K562 (cell line): Measurements from ENCODE around the gene TRANK1. TPM values are rescaled to one million over a fixed set of nuclear protein-coding genes. Genes with fewer than 3 reads are reported as not detected.

Experiments used
- C11orf30 ChIP-seq: fragments of 450-650 bp; IDR thresholded peaks from 2 replicates; pipeline ENCODE4 v1.6.1; 2016; ENCODE audit warnings: low read depth, mild to moderate bottlenecking
- ELK1 ChIP-seq: sonication (generic); formaldehyde crosslinking; IDR thresholded peaks from 2 replicates; pipeline ENCODE4 v1.8.1; 2022; ENCODE audit warnings: missing genetic modification reagents
- GATAD2A ChIP-seq: fragments of 450-650 bp; IDR thresholded peaks from 2 replicates; pipeline ENCODE4 v1.6.1; 2017
- HEY1 ChIP-seq: fragments of 250-450 bp; sonication (Bioruptor Pico); IDR thresholded peaks from 2 replicates; pipeline ENCODE4 v1.5.0; 2020; ENCODE audit warnings: mild to moderate bottlenecking, moderate library complexity, borderline replicate concordance
- HMGN3 ChIP-seq: IDR thresholded peaks from 2 replicates; pipeline ENCODE4 v1.6.1; 2011; ENCODE audit warnings: borderline replicate concordance, low read depth, mild to moderate bottlenecking, mixed read lengths, low read length; ENCODE audit not compliant: insufficient read length; ENCODE audit errors: extremely low read depth
- KAT8 ChIP-seq: fragments of 450-650 bp; IDR thresholded peaks from 2 replicates; pipeline ENCODE4 v1.6.1; 2016; ENCODE audit warnings: low read depth, mild to moderate bottlenecking
- MTA1 ChIP-seq: fragments of 450-650 bp; IDR thresholded peaks from 2 replicates; pipeline ENCODE4 v1.6.1; 2017; ENCODE audit warnings: borderline replicate concordance
- MTF1 ChIP-seq: fragments of 250-450 bp; sonication (Bioruptor Pico); IDR thresholded peaks from 2 replicates; pipeline ENCODE4 v1.9.0; 2021; ENCODE audit warnings: moderate library complexity, mild to moderate bottlenecking, inconsistent platforms, borderline replicate concordance
- RBM15 ChIP-seq: fragments of 200-400 bp; formaldehyde crosslinking; IDR thresholded peaks from 2 replicates; pipeline ENCODE4 v1.6.1; 2018; ENCODE audit warnings: mild to moderate bottlenecking, low read length, moderate library complexity; ENCODE audit not compliant: insufficient read depth
- RBM17 ChIP-seq: fragments of 200-400 bp; formaldehyde crosslinking; IDR thresholded peaks from 2 replicates; pipeline ENCODE4 v1.6.1; 2017; ENCODE audit warnings: low read depth, mild to moderate bottlenecking, low read length, borderline replicate concordance
- SMARCA4 ChIP-seq: fragments of 450-650 bp; IDR thresholded peaks from 2 replicates; pipeline ENCODE4 v1.6.1; 2016
- SRSF7 ChIP-seq: fragments of 200-400 bp; formaldehyde crosslinking; optimal IDR thresholded peaks from 2 replicates; pipeline ENCODE3; 2017; ENCODE audit warnings: mild to moderate bottlenecking, low read depth, low read length
- TAF9B ChIP-seq: fragments of 450-650 bp; IDR thresholded peaks from 2 replicates; pipeline ENCODE4 v1.6.1; 2018; ENCODE audit warnings: mild to moderate bottlenecking; ENCODE audit not compliant: partially characterized antibody
- TEAD4 ChIP-seq, 2 experiments: sonication (generic) in 1 of 2; formaldehyde crosslinking in 1 of 2; IDR thresholded peaks; 2 replicates each; pipeline versions ENCODE4 v1.6.1 to v1.8.0; 2012 to 2022; ENCODE audit warnings: borderline replicate concordance in 1 of 2, inconsistent platforms in 1 of 2, low read length in 1 of 2, mild to moderate bottlenecking in 1 of 2, missing genetic modification reagents in 1 of 2
- USF1 ChIP-seq: sonication (generic); formaldehyde crosslinking; IDR thresholded peaks from 2 replicates; pipeline ENCODE4 v1.9.0; 2022; ENCODE audit warnings: mild to moderate bottlenecking, missing genetic modification reagents
- XRCC3 ChIP-seq: fragments of 450-650 bp; IDR thresholded peaks from 2 replicates; pipeline ENCODE4 v1.6.1; 2017; ENCODE audit warnings: mild to moderate bottlenecking, moderate library complexity
- ZNF23 ChIP-seq: fragments of 250-450 bp; sonication (Bioruptor Pico); IDR thresholded peaks from 2 replicates; pipeline ENCODE4 v1.4.0; 2020; ENCODE audit warnings: mild to moderate bottlenecking
- ZNF280B ChIP-seq: fragments of 250-450 bp; sonication (Bioruptor Pico); IDR thresholded peaks from 2 replicates; pipeline ENCODE4 v1.5.1; 2021; ENCODE audit warnings: mild to moderate bottlenecking
- polyA plus RNA-seq, 8 experiments: library from polyadenylated mRNA; depleted of rRNA in 4 of 8; stranded (reverse) in 5 of 8; unstranded in 3 of 8; fragments of >200 nt; fragmentation: Nextera tagmentation in 2 of 8; fragmentation: Illumina TruSeq in 1 of 8; extraction: Ambion mirVana in 2 of 8; extraction: Trizol in 1 of 8; gene quantifications; 2 replicates each; pipeline versions ENCODE4 v1.2.1 to v1.2.3, GENCODE V29; 2011 to 2014; ENCODE audit warnings: inconsistent platforms in 1 of 8, missing spikeins in 1 of 8
- total RNA-seq, 7 experiments: library from RNA; depleted of rRNA in 6 of 7; stranded (reverse); fragments of >200 nt in 6 of 7; fragmentation: Illumina TruSeq in 2 of 7; extraction: Trizol in 2 of 7; gene quantifications; 2 replicates each; pipeline versions ENCODE4 v1.2.1 to v1.2.3, GENCODE V29; 2011 to 2021; ENCODE audit warnings: low replicate concordance in 1 of 7
- TF ChIP-seq, protein P1 (sequence below): sonication (generic); formaldehyde crosslinking; IDR thresholded peaks from 2 replicates; pipeline ENCODE4 v1.8.0; 2022; ENCODE audit warnings: mild to moderate bottlenecking, missing genetic modification reagents, borderline replicate concordance
- TF ChIP-seq, protein P2 (sequence below): fragments of 450-650 bp; IDR thresholded peaks from 2 replicates; pipeline ENCODE4 v1.6.1; 2016; ENCODE audit warnings: borderline replicate concordance

The TRANK1 gene
- total and polyA plus RNA-seq, 9 of the 15 experiments (the other 6 are each of a cell fraction or from before 2014, with no cell fraction given), result 0.41 to 5.3 (median 2.1) TPM

- no peak for TF ChIP-seq MTF1
- TF ChIP-seq SMARCA4, result peak; percentile 100
- peak; percentile 94 for TF ChIP-seq MTA1
- TF ChIP-seq XRCC3, result no peak
- no peak for TF ChIP-seq ZNF23 (CRISPR knock-in tag)
- TF ChIP-seq SRSF7, result no peak
- peak; percentile 83 for TF ChIP-seq TAF9B
- TF ChIP-seq, protein P1, sequence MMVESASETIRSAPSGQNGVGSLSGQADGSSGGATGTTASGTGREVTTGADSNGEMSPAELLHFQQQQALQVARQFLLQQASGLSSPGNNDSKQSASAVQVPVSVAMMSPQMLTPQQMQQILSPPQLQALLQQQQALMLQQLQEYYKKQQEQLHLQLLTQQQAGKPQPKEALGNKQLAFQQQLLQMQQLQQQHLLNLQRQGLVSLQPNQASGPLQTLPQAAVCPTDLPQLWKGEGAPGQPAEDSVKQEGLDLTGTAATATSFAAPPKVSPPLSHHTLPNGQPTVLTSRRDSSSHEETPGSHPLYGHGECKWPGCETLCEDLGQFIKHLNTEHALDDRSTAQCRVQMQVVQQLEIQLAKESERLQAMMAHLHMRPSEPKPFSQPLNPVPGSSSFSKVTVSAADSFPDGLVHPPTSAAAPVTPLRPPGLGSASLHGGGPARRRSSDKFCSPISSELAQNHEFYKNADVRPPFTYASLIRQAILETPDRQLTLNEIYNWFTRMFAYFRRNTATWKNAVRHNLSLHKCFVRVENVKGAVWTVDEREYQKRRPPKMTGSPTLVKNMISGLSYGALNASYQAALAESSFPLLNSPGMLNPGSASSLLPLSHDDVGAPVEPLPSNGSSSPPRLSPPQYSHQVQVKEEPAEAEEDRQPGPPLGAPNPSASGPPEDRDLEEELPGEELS (CRISPR knock-in tag), result no peak
- TF ChIP-seq, protein P2, sequence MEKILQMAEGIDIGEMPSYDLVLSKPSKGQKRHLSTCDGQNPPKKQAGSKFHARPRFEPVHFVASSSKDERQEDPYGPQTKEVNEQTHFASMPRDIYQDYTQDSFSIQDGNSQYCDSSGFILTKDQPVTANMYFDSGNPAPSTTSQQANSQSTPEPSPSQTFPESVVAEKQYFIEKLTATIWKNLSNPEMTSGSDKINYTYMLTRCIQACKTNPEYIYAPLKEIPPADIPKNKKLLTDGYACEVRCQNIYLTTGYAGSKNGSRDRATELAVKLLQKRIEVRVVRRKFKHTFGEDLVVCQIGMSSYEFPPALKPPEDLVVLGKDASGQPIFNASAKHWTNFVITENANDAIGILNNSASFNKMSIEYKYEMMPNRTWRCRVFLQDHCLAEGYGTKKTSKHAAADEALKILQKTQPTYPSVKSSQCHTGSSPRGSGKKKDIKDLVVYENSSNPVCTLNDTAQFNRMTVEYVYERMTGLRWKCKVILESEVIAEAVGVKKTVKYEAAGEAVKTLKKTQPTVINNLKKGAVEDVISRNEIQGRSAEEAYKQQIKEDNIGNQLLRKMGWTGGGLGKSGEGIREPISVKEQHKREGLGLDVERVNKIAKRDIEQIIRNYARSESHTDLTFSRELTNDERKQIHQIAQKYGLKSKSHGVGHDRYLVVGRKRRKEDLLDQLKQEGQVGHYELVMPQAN, result peak; percentile 73; the same call in 1 of the 2 replicates
- TF ChIP-seq HEY1 (CRISPR knock-in tag), result peak; percentile 48; the same call in 1 of the 2 replicates
- TF ChIP-seq USF1 (CRISPR knock-in tag), result no peak
- TF ChIP-seq C11orf30, result peak; percentile 92
- peak; percentile 63; the same call in 1 of the 2 replicates for TF ChIP-seq KAT8
- TF ChIP-seq GATAD2A, result peak; percentile 94
- no peak for TF ChIP-seq ZNF280B (CRISPR knock-in tag)
- no peak for TF ChIP-seq RBM15
- TF ChIP-seq TEAD4 (IDR thresholded peaks at IDR 0.05; ENCODE audit: low read length), result peak; percentile 98
- TF ChIP-seq TEAD4 (CRISPR knock-in tag; IDR thresholded peaks at IDR 0.05; ENCODE audit: borderline replicate concordance), result no peak
- peak; percentile 76 for TF ChIP-seq HMGN3
- no peak for TF ChIP-seq RBM17
- no peak for TF ChIP-seq ELK1
Observed at GRCh38 chr3:36957862-36958686, 13.2 kb upstream of the TRANK1 start (continued).
